B cell (primary cell): ENCODE results near the gene MIER3. TPM values are rescaled to one million over a fixed set of nuclear protein-coding genes. Genes with fewer than 3 reads are reported as not detected.

Source experiments
- ATAC-seq: fragments of 200-7000 bp; cut with Tn5 transposase; one replicate; pipeline ENCODE4 v1.10.0; 2021; ENCODE audit warnings: low read depth, mild to moderate bottlenecking, moderate number of reproducible peaks, moderate library complexity
- CTCF ChIA-PET: fragments of 350-600 bp; sonication (Branson Sonifier 250); formaldehyde crosslinking; loops from one replicate; lab custom pipeline; 2021; ENCODE audit warnings: antibody characterized with exemption, inconsistent platforms; lab: Charles Lee
- POLR2A ChIA-PET: fragments of 350-600 bp; sonication (Branson Sonifier 250); formaldehyde crosslinking; loops from one replicate; lab custom pipeline; 2021; ENCODE audit warnings: antibody characterized with exemption; lab: Charles Lee
- DNase-seq: peaks from one replicate; pipeline ENCODE4 v3.0.0; 2013
- H2AFZ ChIP-seq: 2 replicates; pipeline ENCODE4 v1.6.1; 2012; ENCODE audit warnings: mild to moderate bottlenecking, low read depth, low read length; ENCODE audit not compliant: insufficient read depth, poor library complexity, severe bottlenecking
- H3K27ac ChIP-seq, 2 donors: 1 replicate in 1 of 2; 2 replicates in 1 of 2; pipeline ENCODE4 v1.5.1; 2012 to 2013; ENCODE audit warnings: low read length in 2 of 2, mild to moderate bottlenecking in 2 of 2, moderate library complexity in 1 of 2
- H3K27me3 ChIP-seq, 4 experiments: fragments of 200-600 bp in 1 of 4; sonication (generic) in 1 of 4; replicated peaks in 1 of 4; 1 replicate in 2 of 4; 2 replicates in 2 of 4; pipeline versions ENCODE4 v1.6.1 to v1.7.0; 2013 to 2016; ENCODE audit warnings: low read length in 3 of 4, mild to moderate bottlenecking in 2 of 4, mixed read lengths in 1 of 4, moderate library complexity in 1 of 4; ENCODE audit not compliant: insufficient read depth in 4 of 4, control insufficient read depth in 3 of 4; ENCODE audit errors: control extremely low read depth in 1 of 4
- H3K36me3 ChIP-seq, 2 experiments: replicated peaks in 1 of 2; 1 replicate in 1 of 2; 2 replicates in 1 of 2; pipeline versions ENCODE4 v1.6.1 to v1.7.1; 2013; ENCODE audit warnings: low read length in 1 of 2; ENCODE audit not compliant: insufficient read depth in 2 of 2, control insufficient read depth in 1 of 2; ENCODE audit errors: control extremely low read depth in 1 of 2, extremely low read depth in 1 of 2
- H3K4me1 ChIP-seq, 2 donors: fragments of 200-600 bp in 1 of 2; sonication (generic) in 1 of 2; 1 replicate in 1 of 2; 2 replicates in 1 of 2; pipeline versions ENCODE4 v1.5.1 to v1.6.1; 2013 to 2017; ENCODE audit warnings: low read length in 2 of 2; ENCODE audit not compliant: control insufficient read depth in 2 of 2, insufficient read depth in 2 of 2
- H3K4me2 ChIP-seq: replicated peaks from 2 replicates; pipeline ENCODE3; 2012; ENCODE audit warnings: mild to moderate bottlenecking, low read depth, low read length; ENCODE audit not compliant: poor library complexity, severe bottlenecking
- H3K4me3 ChIP-seq, 5 experiments: fragments of 200-600 bp in 1 of 5; sonication (generic) in 1 of 5; 1 replicate in 3 of 5; 2 replicates in 2 of 5; pipeline versions ENCODE4 v1.5.1 to v1.7.0; 2011 to 2016; ENCODE audit warnings: low read length in 4 of 5, mild to moderate bottlenecking in 4 of 5, low read depth in 2 of 5, control low read depth in 1 of 5, moderate library complexity in 1 of 5; ENCODE audit not compliant: insufficient read depth in 1 of 5; ENCODE audit errors: control extremely low read depth in 1 of 5, extremely low read depth in 1 of 5
- H3K79me2 ChIP-seq: fragments of 200-600 bp; sonication (generic); one replicate; pipeline ENCODE4 v1.6.0; 2016; ENCODE audit warnings: low read length; ENCODE audit not compliant: control insufficient read depth, insufficient read depth
- H3K9ac ChIP-seq: fragments of 200-600 bp; sonication (generic); 2 replicates; pipeline ENCODE4 v1.6.1; 2017; ENCODE audit warnings: mild to moderate bottlenecking, low read length, moderate library complexity
- H3K9me3 ChIP-seq, 3 donors: one replicate each; pipeline versions ENCODE4 v1.6.1 to v1.7.1; 2013; ENCODE audit warnings: low read length in 2 of 3; ENCODE audit not compliant: control insufficient read depth in 2 of 3, insufficient read depth in 1 of 3; ENCODE audit errors: control extremely low read depth in 1 of 3
- H4K20me1 ChIP-seq: 2 replicates; pipeline ENCODE4 v1.6.0; 2012; ENCODE audit warnings: mild to moderate bottlenecking, low read length; ENCODE audit not compliant: insufficient read depth, control insufficient read depth, poor library complexity, severe bottlenecking
- H3K27ac Mint-ChIP-seq: one replicate; pipeline ENCODE4 v1.8.0; 2021; ENCODE audit warnings: mixed read lengths
- H3K27me3 Mint-ChIP-seq: one replicate; pipeline ENCODE4 v1.8.0; 2021; ENCODE audit warnings: mixed read lengths
- H3K4me1 Mint-ChIP-seq: one replicate; pipeline ENCODE4 v1.8.0; 2021; ENCODE audit warnings: mixed read lengths
- H3K4me3 Mint-ChIP-seq: one replicate; pipeline ENCODE4 v1.8.0; 2021; ENCODE audit warnings: mixed read lengths
- H3K9me3 Mint-ChIP-seq: one replicate; pipeline ENCODE4 v1.8.0; 2022; ENCODE audit warnings: mixed read lengths; ENCODE audit not compliant: insufficient read depth
- CTCF ChIP-seq: fragments of 200-600 bp; IDR thresholded peaks from one replicate; pipeline ENCODE4 v1.8.0; 2022; ENCODE audit warnings: antibody characterized with exemption, mild to moderate bottlenecking
- EZH2 ChIP-seq: IDR thresholded peaks from 2 replicates; pipeline ENCODE4 v1.6.1; 2012; ENCODE audit warnings: borderline replicate concordance, low read depth, mild to moderate bottlenecking, moderate library complexity, low read length; ENCODE audit not compliant: insufficient read depth, poor library complexity, severe bottlenecking
- WGBS: methylation state at CpG from one replicate; pipeline ENCODE4 v1.1.5; 2013; ENCODE audit warnings: missing lambda C conversion rate; ENCODE audit not compliant: insufficient coverage; 5-methylcytosine and 5-hydroxymethylcytosine counted together
- intact Hi-C: fragments of 100-400 bp; cut with micrococcal nuclease; formaldehyde crosslinking; loops from one replicate; pipeline ENCODE4 v1.10.0; 2022
- polyA plus RNA-seq: library from polyadenylated mRNA; depleted of rRNA; stranded (reverse); fragments of >200 nt; gene quantifications from 2 replicates; pipeline ENCODE4 v1.2.3, GENCODE V29; 2012
- total RNA-seq, 2 donors: library from RNA; stranded (reverse); fragments of 120-200 nt in 1 of 2; gene quantifications; 1 replicate in 1 of 2; 2 replicates in 1 of 2; pipeline versions ENCODE4 v1.2.3 to v1.2.4, GENCODE V29; 2013 to 2022

MIER3 gene
- total and polyA plus RNA-seq, 2 donors (not counting 1 experiment from before 2014, with no cell fraction given), result 5.8 to 25.9 TPM

GRCh38 chr5:56977822-56978221, 25.9 kb upstream of the MIER3 start:
- no peak overlapping the region for H3K27ac ChIP-seq
- H3K27me3 Mint-ChIP-seq, result peaks cover 6% of the 10 kb centered on the region
- no peak overlapping the region for H3K4me3 ChIP-seq
- H3K4me1 Mint-ChIP-seq, result no peaks in the 10 kb centered on the region
- no peak overlapping the region for H2AFZ ChIP-seq
- no peak for DNase-seq
- no peaks in the 10 kb centered on the region for H3K4me1 ChIP-seq
- no peak overlapping the region for H3K27ac Mint-ChIP-seq
- H3K9me3 Mint-ChIP-seq, result no peaks in the 10 kb centered on the region
- no peak overlapping the region for H3K9ac ChIP-seq
- intact Hi-C loops, result no loop called here
- H3K27me3 ChIP-seq, result no peaks in the 10 kb centered on the region
- no peaks in the 10 kb centered on the region for H3K79me2 ChIP-seq
- 94% methylated on average over 2 of the region's 2 CpGs for WGBS
- ChIA-PET POLR2A (no interaction called here), CTCF (no interaction called here)
- TF ChIP-seq EZH2 (no peak), CTCF (no peak)
- no peak overlapping the region for H3K4me2 ChIP-seq
- H3K9me3 ChIP-seq, result no peaks in the 10 kb centered on the region
- H3K4me3 Mint-ChIP-seq, result no peak overlapping the region
- no peaks in the 10 kb centered on the region for H4K20me1 ChIP-seq
- no peak for ATAC-seq
- H3K36me3 ChIP-seq, result no peaks in the 10 kb centered on the region

- H3K4me3 Mint-ChIP-seq, result no peak overlapping the region
- H3K9me3 Mint-ChIP-seq, result no peaks in the 10 kb centered on the region
- H3K4me2 ChIP-seq, result no peak overlapping the region
- TF ChIP-seq EZH2 (no peak), CTCF (no peak)
- H3K9ac ChIP-seq, result no peak overlapping the region
- H3K9me3 ChIP-seq, result no peaks in the 10 kb centered on the region
- DNase-seq (no peak), ATAC-seq (no peak)
- no peaks in the 10 kb centered on the region for H3K79me2 ChIP-seq
- intact Hi-C loops, result no loop called here
- no peak overlapping the region for H2AFZ ChIP-seq
- no peak overlapping the region for H3K27ac Mint-ChIP-seq
- no peaks in the 10 kb centered on the region for H3K36me3 ChIP-seq
- H3K27ac ChIP-seq, result no peak overlapping the region
- H3K27me3 ChIP-seq, result no peaks in the 10 kb centered on the region
- H3K4me3 ChIP-seq, result no peak overlapping the region
- no peaks in the 10 kb centered on the region for H4K20me1 ChIP-seq
- peaks cover 6% of the 10 kb centered on the region for H3K27me3 Mint-ChIP-seq
- H3K4me1 Mint-ChIP-seq, result no peaks in the 10 kb centered on the region
- no peaks in the 10 kb centered on the region for H3K4me1 ChIP-seq
- WGBS, result 100% methylated on average over 2 of the region's 3 CpGs
- CTCF ChIA-PET, result no interaction called here
- POLR2A ChIA-PET, result no interaction called here
Observed at GRCh38 chr5:56977021-56977420, 25.1 kb upstream of the MIER3 start.
